ENCODE results near the gene NHP2.

Gene NHP2

DNA sequence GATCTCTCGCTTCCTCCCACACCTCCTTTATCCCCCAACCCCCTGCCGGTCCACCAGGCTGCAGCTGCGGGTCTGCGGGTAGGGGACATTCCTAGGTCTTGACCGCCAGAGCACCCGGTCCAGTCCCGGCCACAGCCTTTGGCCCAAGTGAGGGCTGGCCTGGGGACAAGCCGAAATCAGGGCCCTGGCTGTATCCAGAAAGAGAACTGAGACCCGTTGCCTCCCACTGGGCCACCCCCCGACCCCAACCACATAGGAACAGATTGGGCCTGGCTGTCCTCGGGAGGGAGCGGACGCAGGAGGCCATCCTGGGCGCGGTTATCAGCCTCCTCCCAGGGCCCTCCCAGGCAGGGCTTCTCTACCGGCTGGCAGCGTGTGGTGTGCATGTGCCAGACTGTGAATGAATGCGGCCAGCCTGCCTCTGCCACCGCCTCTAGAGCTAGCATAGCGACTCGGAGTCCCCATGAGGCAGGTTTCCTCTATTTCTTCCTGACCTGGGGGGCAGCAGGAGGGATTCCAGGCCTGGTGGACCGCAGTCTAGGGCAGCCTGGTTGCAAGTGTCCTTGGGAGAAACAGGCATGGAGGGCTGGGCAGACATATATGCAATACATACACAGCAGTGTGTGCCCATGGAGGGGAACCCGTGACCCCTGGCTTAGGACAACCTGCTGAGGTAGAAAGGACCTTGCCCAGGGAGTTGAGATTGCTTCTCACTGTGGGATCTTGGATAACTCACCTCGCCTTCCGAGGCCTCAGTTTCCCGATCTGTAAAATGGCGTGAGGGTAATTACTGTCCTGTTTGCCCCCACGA is 39.2 kb downstream of the NHP2 start:
- peak; percentile 66 for DNase-seq (ENCODE audit: low spot score)

DNA sequence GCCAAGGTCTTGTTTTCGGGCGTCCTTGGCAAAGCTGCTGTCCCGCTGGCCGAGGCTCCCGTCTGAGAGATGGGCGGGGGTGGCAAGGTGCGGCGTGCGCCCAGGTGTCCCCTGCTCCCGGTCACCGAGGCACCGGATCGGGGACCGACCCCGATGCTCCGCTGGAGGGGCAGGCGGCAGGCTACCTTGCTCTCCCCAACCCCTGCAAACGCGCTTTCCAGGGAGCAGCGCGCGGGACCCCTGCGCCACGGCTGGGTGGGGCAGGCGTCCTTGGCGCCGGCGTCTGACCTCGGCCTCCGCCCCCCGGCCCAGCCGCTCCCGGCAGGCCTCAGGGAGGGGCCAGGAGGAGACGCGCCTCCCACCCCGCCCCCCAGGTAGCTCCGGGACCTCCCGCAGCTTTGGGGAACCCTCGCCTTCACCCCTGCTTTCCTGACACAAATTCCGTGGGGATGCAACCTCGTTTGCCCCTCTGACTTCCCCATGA is 39.8 kb downstream of the NHP2 start:
- DNase-seq (ENCODE audit: low spot score): no peak

DNA sequence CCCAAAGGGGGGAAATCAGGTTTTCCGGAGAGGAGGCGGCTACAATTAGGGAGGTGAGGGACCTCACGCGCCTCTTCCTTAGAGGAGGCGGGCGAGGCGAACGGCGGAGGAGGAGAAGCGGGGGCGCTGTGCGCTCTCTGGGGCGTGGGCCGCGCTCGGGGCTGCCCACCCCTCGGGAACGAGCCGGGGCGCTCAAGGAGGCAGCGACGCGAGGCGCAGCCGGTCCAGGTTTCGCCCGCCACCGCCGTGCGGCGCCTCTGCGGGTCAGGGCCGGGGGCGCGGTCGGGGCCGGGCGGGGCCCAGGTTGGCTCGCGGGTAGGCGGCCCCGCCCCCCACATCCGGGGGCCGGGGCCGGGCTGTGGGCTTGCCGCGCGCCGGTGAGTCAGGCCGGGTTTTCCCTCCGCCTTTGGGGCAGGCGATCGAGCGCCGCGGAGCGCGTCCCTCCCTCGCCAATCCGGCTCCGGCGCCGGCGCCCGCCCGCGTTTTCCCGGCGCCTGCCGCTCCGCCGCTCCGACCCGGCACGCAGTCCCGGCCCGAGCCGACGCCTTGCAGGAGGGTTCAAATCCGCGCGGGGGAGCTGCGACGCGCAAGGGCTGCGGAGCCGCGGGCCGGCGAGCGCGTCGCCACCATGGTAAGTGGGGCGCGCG is 40.4 kb downstream of the NHP2 start, which contains the start of gene N4BP3:
Gene N4BP3, plus strand, starts transcription at position 392 of the 647 bp plus-strand sequence. CDS start 6,052 bp downstream, outside the sequence.
- peak; percentile 87 for DNase-seq (ENCODE audit: low spot score)

DNA sequence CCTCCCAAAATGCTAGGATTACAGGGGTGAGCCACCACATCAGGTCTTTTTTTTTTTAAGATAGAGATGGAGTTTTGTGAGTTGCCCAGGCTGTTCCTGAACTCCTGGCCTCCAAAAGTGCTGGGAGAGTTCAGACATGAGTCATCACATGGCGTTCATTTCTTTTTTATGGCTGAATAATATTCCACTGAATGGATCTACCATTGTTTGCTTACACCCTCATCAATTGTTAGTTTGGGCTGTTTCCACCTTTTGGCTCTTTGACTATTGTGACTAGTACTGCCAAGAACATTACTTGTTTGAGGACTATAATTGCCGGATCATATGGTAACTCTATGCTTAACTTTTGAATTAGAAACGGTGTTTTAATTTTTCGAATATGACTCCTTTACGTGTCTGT is 41.1 kb downstream of the NHP2 start:
- DNase-seq (ENCODE audit: low spot score): no peak

DNA sequence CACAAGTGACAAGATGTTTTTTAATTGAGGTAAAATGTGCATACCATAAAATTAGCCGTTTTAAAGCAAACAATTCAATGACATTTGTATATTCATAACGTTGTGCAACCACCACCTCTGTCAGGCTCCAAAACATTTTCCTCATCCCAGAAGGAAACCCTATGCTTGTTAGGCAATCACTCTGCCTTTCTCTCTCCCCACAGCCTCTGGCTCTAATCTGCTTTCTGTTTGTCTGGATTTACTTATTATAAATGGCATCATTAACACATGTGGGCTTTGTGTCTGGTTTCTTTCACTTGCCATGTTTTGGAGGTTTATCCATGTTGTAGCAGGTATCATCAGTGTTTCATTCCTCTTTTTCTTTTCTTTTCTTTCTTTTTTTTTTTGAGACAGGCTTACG is 41.8 kb downstream of the NHP2 start:
- no peak for DNase-seq (ENCODE audit: low spot score)

DNA sequence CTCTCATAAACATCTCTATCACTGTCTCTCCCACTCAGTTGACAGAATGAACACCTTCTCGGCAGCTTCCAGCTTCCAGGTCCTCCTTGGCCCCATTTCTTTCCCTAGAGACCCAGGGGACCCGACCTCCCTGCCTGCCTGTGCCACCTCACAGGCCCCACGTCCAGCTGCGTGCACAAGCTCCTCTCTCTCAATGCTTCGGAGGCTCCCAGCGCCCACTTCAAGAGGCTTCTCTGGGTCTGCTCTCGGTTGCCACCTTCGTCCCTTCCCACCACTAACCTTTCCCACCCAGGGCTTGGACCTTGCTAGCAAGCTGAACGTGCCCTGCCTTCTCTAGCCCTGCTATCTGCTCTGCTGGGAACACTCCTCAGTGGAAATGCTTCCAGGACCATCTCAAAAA is 43.2 kb downstream of the NHP2 start:
- DNase-seq (ENCODE audit: low spot score): no peak

DNA sequence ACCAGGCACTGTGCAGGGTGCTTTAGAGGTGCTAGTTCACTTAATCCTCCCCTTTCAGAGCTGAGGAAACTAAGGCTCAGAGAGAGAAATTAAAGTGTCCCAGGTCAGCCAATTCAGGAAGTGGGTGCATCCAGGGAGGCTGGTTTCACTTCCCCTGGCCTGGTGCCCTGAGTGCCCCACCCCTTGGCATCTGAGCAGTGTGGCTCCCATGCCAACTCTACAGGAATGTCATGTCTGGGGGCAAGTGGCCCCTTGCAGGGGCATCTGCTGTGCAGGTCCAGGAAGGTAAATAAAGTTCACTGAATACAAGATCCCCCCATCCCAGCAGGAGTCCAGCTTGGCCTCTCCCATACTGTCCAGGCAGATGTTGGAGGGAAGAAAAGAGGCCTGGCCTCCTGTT is 44.7 kb downstream of the NHP2 start:
- DNase-seq (ENCODE audit: low spot score): no peak

DNA sequence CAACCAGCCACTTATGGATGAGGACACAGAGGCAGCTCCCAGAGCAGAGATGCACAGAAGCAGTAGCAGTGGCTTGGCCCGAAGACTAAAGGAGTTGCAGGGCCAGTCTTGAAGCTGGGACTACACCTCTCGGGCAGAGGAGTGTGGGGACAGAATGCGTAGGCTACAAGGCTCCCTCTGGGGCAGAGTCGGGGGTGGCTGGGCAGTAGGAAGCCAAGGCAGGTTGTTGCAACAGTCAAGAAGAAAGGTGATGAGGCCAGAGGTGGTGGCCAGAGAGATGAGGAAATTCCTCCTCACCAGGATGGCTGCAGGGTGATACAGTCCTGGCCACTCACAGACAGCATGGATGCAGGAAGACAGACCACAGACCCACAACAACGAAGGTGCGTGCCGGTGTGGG is 45.2 kb downstream of the NHP2 start:
- no peak for DNase-seq (ENCODE audit: low spot score)

DNA sequence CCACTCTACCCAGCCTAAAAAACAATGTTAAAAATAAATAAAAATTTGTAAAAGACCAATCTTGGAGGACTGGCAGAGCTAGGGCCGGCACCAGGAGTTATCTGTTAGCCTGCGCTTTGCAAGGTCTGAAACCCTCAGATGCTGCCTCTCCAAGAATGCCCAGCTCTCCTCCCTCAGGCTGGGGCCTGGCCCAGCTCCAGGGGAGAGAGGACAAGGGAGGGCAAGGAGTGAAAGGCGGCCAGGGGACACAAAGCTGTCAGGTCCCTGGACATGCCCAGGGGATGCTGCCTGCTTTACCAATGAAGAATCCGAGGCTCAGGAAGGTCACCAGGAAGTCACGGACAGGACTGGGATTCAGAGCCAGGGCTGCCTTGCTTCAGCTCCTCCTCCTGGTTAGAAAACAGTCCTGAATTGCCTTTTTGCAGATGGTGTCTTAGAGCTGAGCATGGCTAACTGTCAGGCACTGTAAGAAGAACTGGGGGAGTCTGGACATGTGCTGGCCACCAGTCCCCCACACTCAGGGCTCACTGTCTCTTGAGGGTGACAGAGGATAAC is 45.9 kb downstream of the NHP2 start:
- DNase-seq (ENCODE audit: low spot score): no peak

DNA sequence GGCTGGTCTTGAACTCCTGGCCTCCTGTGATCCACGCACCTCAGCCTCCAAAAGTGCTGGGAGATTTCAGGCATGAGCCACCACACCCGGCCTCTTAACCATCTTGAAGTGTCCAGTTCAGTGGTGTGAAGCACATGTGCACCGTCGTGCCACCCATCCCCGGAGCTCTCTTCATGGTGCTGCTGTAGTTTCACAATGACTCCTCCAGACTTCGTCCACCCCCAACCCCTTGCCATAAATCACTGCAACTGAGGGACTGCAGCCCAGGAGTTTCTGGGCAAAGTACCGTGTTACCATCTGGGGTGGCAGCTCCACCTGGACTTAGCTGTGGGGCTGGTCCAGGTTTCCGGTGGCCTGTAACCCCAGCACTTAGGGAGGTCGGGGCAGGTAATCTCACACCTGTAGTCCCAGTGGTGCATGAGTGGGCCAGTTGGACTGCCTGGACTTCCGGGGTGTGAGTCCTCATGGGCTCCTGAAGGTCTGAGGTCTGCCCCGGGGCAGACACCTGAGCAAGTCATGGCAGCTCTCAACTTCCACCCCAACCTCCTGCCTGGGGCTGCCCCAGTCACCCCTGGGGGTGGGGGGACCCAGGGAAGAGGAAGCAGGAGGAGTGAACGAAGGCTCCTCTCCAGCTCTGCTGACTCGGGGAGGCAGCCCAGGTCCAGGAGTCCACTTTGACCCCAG is 47.0 kb downstream of the NHP2 start:
- DNase-seq (ENCODE audit: low spot score): no peak

DNA sequence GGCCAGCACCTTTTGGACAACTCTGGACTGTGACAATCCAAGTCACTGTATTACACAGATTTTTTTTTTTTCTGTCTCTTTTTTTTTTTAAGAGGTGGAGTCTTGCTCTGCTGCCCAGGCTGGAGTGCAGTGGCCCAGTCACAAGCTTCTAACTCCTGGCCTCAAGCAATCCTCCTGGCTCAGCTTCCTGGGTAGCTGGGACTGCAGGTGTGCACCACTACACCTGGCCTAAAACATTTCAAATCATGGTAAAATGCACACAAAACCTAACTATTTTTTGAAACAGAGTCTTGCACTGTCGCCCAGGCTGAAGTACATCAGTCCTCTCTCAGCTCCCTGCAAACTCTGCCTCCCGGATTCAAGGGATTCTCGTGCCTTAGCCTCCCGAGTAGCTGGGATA is 47.6 kb downstream of the NHP2 start:
- DNase-seq (ENCODE audit: low spot score): no peak

DNA sequence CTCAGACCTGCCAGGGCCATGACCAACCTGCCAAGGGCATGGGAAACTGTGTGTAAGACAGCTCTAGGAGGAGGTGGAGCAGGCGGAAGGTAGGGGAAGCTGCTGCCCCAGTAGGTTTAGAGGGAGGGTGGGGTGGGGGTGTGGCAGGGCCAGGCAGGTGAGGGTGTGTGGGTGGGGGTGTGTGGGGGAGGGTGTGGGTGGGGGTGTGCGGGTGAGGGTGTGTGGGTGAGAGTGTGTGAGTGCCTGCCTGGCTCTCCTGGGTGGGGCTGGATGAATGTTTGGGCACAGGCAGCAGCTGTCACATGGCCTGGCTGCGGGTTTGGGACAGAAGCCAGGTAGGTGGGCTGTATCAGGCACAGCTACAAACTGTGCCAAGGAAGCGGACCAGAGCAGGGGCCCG is 49.2 kb downstream of the NHP2 start:
- DNase-seq (ENCODE audit: low spot score): no peak

DNA sequence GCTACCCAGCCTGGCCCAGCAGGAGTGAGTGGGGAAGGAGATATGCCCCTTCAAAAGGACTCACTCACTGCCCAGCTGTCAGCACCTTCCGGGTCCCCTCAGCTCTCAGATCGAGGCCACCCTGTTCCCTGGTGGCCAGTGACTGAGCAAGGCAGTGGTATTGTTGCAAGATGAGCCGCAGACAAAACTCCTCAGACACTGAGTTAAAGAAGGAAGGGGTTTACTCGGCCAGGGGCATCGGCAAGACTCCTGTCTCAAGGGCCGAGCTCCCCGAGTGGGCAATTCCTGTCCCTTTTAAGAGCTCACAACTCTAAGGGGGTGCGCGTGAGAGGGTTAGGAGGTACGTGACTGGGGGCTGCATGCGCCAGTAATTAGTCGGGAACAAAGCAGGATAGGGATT is 50.1 kb downstream of the NHP2 start:
- no peak for DNase-seq (ENCODE audit: low spot score)
